ENCODE data around the gene RBM5. TPM values are rescaled to one million over a fixed set of nuclear protein-coding genes. Genes with fewer than 3 reads are reported as not detected.
"Not testable (repeated sequence)": the region's sequence is repeated elsewhere in the genome, so short reads cannot be mapped to it uniquely, and the experiment has no call there.

Gene RBM5
- polyA plus RNA-seq, 1 experiment: 205 TPM

DNA sequence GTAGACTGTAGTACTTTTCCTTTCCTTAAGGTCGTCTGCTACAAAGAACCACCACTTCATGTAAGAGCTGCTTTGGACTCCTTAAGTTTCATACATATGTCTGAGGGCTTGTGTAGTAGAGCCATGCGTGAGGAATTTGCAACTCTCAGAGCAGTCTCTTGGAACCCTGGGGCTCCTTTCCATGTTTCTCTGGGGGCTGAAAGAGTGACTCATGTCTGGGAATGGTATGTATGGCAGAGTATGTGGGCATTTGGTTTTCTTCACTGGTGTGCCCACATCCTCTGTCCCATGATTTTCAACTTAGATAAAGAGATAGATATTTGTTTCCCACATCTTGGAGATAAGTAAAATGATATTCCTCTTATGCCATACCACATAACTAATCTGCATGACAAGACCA, 20.6 kb upstream of the RBM5 start:
- Histone ChIP-seq H3K4me3 (ENCODE audit: low read depth, low read length) (no peak overlapping the region), H3K36me3 (ENCODE audit: control insufficient read depth, insufficient read depth, low read length) (peaks cover 24% of the 10 kb centered on the region), H3K27me3 (ENCODE audit: control insufficient read depth, insufficient read depth, low read length) (no peaks in the 10 kb centered on the region)
- ChIA-PET CTCF (interaction anchor here (1.0 kb wide), 1 partner anchor 265 kb away, joined by 3 read pairs; the partner anchor contains the start of gene INKA1), POLR2A (no interaction called here)
- TF ChIP-seq, protein P1, sequence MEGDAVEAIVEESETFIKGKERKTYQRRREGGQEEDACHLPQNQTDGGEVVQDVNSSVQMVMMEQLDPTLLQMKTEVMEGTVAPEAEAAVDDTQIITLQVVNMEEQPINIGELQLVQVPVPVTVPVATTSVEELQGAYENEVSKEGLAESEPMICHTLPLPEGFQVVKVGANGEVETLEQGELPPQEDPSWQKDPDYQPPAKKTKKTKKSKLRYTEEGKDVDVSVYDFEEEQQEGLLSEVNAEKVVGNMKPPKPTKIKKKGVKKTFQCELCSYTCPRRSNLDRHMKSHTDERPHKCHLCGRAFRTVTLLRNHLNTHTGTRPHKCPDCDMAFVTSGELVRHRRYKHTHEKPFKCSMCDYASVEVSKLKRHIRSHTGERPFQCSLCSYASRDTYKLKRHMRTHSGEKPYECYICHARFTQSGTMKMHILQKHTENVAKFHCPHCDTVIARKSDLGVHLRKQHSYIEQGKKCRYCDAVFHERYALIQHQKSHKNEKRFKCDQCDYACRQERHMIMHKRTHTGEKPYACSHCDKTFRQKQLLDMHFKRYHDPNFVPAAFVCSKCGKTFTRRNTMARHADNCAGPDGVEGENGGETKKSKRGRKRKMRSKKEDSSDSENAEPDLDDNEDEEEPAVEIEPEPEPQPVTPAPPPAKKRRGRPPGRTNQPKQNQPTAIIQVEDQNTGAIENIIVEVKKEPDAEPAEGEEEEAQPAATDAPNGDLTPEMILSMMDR (IDR thresholded peaks at IDR 0.05; ENCODE audit: insufficient read depth, low read depth, low read length): no peak
- DNase-seq (ENCODE audit: low read depth): no peak

DNA sequence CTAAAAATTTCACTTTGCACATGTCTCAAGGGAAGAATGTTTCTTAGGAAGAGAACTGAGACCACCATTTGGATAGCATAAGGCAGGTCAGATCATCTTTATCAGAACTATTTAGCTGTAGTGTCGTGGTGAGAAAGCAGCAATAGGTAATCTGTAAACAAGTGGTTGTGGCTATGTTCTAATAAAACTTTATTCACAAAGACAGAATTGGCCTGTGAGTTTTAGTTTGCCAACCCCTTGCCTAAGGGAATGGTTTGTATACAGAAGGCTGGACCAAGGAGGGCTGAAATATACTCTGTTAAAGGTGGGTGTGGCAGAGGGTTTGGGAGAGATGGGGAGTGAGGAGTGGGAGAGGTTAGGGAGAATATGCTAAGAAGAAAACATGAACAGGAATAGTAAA, 10.6 kb upstream of the RBM5 start:
- Histone ChIP-seq H3K36me3 (ENCODE audit: control insufficient read depth, insufficient read depth, low read length) (peaks cover 4% of the 10 kb centered on the region), H3K27me3 (ENCODE audit: control insufficient read depth, insufficient read depth, low read length) (no peaks in the 10 kb centered on the region), H3K4me3 (ENCODE audit: low read depth, low read length) (no peak overlapping the region)
- POLR2A ChIA-PET: no interaction called here
- no peak for DNase-seq (ENCODE audit: low read depth)
- TF ChIP-seq, protein P1 (IDR thresholded peaks at IDR 0.05; ENCODE audit: insufficient read depth, low read depth, low read length): no peak
- CTCF ChIA-PET: interaction anchor here (1.0 kb wide), 1 partner anchor 9 kb away, joined by 3 read pairs; no protein-coding TSS in a partner anchor

DNA sequence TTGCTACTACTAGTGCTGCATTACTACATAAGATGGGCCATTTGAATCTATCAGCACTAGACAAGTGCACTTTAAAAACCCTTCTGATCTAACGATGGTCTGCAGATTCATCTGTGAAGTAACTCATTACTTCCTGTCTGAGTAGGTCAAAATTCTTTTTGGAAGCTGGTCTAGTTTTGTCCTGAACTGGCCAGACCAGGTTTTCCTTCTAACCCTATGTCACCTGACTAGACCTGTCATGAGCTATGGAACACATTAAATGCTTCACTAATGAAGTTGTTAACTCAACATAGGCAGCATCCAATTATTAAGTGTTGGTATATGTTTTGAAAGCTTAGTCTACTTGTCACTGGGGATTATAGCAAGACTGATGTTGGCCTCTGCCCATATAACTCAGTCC, 10.1 kb upstream of the RBM5 start:
- no peaks in the 10 kb centered on the region for H3K27me3 ChIP-seq (ENCODE audit: control insufficient read depth, insufficient read depth, low read length)
- H3K4me3 ChIP-seq (ENCODE audit: low read depth, low read length): no peak overlapping the region
- H3K36me3 ChIP-seq (ENCODE audit: control insufficient read depth, insufficient read depth, low read length): peaks cover 2% of the 10 kb centered on the region
- TF ChIP-seq, protein P1 (IDR thresholded peaks at IDR 0.05; ENCODE audit: insufficient read depth, low read depth, low read length): no peak
- DNase-seq (ENCODE audit: low read depth): no peak
- ChIA-PET POLR2A (no interaction called here), CTCF (interaction anchor here (1.0 to 1.2 kb wide), 2 partner anchors 9 to 61 kb away, joined by 3 read pairs; no protein-coding TSS in a partner anchor)

DNA sequence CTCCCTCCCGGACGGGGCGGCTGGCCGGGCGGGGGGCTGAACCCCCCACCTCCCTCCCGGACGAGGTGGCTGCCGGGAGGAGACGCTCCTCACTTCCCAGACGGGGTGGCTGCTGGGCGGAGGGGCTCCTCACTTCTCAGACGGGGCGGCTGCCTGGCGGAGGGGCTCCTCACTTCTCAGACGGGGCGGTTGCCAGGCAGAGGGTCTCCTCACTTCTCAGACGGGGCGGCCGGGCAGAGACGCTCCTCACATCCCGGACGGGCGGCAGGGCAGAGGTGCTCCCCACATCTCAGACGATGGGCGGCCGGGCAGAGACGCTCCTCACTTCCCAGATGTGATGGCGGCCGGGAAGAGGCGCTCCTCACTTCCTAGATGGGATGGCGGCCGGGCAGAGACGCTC, 3.8 kb upstream of the RBM5 start:
- DNase-seq (ENCODE audit: low read depth); POLR2A ChIA-PET; H3K36me3 ChIP-seq (ENCODE audit: control insufficient read depth, insufficient read depth, low read length); CTCF ChIA-PET; H3K27me3 ChIP-seq (ENCODE audit: control insufficient read depth, insufficient read depth, low read length); H3K4me3 ChIP-seq (ENCODE audit: low read depth, low read length): not testable (repeated sequence)

DNA sequence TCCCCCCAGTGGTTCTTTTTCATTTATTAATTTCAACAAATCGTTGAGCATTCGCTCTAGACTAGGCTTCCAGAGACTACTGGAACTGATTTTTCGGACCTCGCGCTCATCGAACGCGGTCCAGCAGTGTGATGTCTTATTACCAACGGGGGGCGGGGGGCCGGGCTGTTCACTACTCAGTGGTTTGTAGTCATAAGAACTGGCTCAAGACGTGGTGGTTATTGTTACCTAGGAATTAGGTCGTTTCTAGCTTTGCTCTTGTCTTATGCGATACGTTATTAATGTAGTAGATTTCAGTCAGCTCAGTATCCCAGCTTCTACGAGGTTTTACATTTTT, 858 bp downstream of the RBM5 start:
- no peak for DNase-seq (ENCODE audit: low read depth)
- POLR2A ChIA-PET: no interaction called here
- H3K27me3 ChIP-seq (ENCODE audit: control insufficient read depth, insufficient read depth, low read length): no peaks in the 10 kb centered on the region
- peak overlapping the region; percentile 97 for H3K4me3 ChIP-seq (ENCODE audit: low read depth, low read length)
- CTCF ChIA-PET: interaction anchor here (1.0 to 2.2 kb wide), 5 partner anchors 9 to 287 kb away, joined by 3 to 6 read pairs (median 5); no protein-coding TSS in a partner anchor
- H3K36me3 ChIP-seq (ENCODE audit: control insufficient read depth, insufficient read depth, low read length): peaks cover 15% of the 10 kb centered on the region
- TF ChIP-seq, protein P1 (IDR thresholded peaks at IDR 0.05; ENCODE audit: insufficient read depth, low read depth, low read length): no peak

DNA sequence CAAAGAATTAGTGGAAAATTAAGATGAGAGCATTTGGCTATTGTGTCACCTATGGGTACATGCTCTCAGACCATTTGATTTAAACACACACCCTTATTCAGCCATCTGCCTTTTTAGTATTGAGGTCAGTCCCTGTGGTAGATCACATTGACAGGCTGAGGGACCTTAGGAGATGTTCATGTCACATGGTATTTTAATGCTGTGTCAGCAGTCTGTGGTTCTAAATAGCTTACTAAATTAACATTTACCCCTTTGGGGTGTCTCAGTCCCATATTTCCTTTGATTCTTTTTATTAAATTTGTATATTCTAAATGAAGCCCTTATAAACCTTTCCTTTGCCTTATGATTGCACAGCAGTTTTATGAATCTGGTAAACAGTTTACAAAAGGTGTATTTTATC, 2.3 kb downstream of the RBM5 start:
- ChIA-PET POLR2A (no interaction called here), CTCF (interaction anchor here (0.6 to 2.2 kb wide), 3 partner anchors 32 to 98 kb away, joined by 3 to 5 read pairs (median 5); no protein-coding TSS in a partner anchor)
- DNase-seq (ENCODE audit: low read depth): no peak
- TF ChIP-seq, protein P1 (IDR thresholded peaks at IDR 0.05; ENCODE audit: insufficient read depth, low read depth, low read length): no peak
- Histone ChIP-seq H3K4me3 (ENCODE audit: low read depth, low read length) (no peak overlapping the region), H3K27me3 (ENCODE audit: control insufficient read depth, insufficient read depth, low read length) (no peaks in the 10 kb centered on the region), H3K36me3 (ENCODE audit: control insufficient read depth, insufficient read depth, low read length) (peaks cover 19% of the 10 kb centered on the region)

Measured in BJ (cell line).